GM18519 (cell line): ENCODE measurements around the gene RAB35.
"Not testable (repeated sequence)": the region's sequence is repeated elsewhere in the genome, so short reads cannot be mapped to it uniquely, and the experiment has no call there.

Experiments
- ATAC-seq: cut with Tn5 transposase; IDR thresholded peaks from one replicate; pipeline ENCODE4 v1.9.1; 2021; ENCODE audit warnings: mild to moderate bottlenecking, moderate library complexity; ENCODE audit not compliant: unreplicated experiment, low FRiP score

Gene RAB35

DNA sequence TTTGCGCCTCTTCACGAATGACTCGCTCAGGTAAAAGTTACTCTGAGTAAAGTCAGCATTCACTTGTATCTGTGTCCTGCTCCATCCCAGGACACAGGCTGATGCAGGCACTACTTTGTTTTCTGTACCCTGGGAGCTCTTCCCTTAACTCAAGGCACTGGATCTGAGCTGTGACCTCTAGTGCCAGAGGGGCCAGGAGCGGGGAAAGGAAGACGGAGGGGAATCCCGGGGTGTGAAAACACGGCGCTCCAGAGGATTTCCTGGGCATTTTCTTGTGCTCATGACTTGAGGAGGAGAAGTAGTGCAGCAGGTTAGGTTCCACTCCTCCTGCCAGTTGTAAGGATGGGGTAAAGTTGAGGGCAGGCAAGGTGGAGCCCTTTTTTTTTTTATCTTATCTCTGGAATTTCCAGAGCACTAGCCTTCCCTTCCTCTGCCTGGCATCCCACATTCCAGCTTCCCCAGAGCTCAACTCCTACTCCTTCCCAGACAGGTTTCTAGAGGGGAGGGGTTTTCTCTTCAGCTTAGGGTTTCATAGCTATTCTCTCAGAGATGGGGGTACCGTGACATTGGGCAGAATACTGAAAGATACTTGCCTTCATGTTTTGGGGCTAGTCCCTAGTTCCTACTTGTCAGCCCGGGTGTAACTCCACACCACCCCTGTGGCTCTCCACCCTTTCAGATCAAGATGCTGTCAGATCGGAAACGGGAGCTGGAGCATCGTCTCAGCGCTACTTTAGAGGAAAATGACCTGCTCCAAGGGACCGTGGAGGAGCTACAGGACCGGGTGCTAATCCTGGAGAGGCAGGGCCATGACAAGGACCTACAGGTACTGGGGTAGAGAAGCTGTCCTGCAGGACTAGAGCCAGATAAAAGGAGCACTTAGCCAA lies 52.3 kb downstream of the RAB35 start:
- ATAC-seq: no peak

DNA sequence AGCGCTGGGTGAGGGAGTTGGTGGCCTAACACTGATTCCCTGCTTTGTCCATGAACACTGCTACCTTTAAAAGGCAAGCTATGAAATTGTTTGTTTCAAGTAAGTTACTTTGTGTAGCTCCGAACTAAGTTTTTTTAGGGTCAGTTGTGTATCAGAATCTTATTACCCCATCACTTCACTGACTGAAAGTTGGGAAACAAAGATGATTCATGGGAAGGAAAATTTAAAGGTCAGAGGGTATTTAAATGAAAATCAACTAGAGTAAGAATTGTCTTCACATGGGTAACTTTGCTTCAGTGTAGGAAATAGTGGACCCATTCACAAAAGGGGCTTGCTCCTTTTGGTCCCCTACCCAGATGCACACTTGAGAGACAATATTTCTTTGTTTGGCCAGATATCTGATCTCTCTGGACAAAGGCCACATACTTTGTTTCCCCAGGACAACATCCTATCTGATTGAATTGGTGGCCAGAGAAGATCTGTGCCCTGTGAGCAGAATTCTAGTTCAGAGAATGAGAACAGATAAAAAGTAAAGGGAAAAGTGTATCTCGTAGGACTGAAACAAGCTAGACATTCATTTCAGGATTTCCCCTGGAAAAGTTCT lies 53.5 kb downstream of the RAB35 start:
- no peak for ATAC-seq

DNA sequence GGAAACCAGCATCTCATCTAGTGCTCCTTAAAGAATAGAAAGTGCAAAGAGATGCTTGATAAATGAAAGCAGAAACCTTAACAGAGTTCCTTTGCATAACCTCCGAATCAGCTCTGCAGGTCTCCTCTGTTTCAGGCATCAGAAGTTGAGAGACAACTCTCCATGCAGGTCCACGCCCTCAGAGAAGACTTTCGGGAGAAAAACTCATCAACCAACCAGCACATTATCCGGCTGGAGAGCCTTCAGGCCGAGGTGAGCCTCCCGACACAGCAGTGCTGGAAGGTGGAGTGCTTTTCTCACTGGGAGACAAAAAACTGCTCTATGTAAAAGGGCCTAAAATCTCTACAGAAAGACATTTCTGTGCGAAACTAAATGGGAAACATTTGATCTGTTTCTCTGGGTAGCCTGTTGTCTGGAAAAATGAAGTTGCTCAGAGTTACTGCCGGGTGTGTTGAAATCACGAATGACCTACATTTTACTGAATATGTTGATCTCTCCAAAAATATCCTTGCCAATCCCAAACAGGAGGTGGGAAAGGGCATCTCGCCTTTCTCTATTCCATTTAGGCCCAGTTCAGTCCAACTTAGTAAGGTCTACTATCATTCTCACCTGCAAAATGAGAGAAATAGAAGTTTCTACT lies 54.9 kb downstream of the RAB35 start:
- ATAC-seq: no peak

GRCh38 chr12:120060717-120061116 lies 55.8 kb downstream of the RAB35 start:
- no peak for ATAC-seq

DNA sequence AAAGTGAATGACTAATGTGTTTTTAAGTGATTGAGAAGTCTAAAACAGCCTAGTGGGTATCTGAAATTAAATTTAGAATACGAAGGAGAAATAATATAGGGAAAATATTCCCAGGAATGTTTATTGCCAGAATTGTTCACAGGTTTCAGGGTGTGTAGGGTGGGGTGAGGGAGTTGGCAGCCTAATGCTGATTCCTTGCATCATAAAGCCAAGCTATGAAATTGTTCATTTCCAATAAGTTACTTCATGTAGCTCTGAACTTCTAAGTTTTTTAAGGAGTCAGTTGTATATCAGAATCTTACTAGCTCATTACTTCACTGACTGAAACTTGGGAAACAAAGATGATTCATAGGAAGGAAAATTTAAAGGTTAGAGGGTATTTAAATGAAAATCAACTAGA lies 56.4 kb downstream of the RAB35 start:
- no peak for ATAC-seq

DNA sequence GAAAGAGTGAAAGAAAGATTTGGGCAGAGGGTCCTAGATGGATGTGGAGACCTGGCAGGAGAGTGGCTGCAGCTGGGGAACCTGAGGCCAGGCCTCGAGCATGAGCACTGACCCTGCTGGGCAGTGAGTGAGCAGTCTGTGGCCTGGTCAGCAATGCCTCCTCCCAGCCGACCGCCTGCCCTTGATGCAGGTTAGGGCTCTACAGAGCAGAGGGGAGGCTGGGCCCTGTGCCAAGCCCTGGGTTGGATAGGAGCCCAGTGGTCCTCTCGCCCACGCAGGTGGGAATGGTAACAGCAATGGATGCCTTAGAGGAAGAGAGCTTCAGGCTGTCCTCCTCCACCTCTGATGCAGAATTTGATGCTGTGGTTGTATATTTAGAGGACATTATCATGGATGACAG lies 59.8 kb downstream of the RAB35 start:
- no peak for ATAC-seq

- ATAC-seq: no peak
Observed at GRCh38 chr12:120055231-120056000, 61.1 kb downstream of the RAB35 start.

DNA sequence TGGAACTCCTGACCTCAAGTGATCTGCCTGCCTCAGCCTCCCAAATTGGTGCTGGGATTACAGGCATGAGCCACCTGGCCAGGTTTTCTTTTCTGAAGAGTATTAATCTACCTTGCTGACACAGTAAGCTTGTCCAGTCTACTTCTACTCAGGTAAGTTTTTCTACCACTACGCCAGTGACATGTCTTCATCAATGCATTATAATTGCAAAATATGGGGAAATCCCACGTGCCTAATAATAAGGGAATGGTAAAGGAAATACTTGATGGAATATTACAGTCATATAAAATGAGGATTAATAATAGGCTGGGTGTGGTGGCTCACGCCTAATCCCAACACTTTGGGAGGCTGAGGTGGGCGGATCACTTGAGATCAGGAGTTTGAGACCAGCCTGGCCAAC lies 62.3 kb downstream of the RAB35 start:
- ATAC-seq: no peak

DNA sequence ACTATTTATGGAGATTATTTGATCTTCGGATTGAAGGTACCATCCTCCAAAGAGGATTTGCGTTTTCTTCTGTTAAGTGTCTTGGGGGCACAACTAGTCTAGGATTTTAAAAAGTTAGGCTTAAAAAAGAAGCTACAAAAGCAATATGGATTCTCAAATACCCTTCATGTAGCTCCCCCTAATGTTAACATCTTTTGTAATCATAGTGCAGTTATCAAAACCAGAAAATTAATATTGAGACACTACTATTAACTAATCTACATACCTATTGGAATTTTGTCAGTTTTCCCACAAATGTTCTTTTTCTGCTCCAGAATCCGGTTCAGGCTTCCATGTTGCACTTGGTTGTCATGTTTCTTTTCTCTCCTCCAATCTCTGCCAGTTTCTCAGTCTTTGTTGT lies 65.0 kb downstream of the RAB35 start:
- no peak for ATAC-seq

GRCh38 chr12:120049426-120049825 lies 67.1 kb downstream of the RAB35 start:
- ATAC-seq: no peak

DNA sequence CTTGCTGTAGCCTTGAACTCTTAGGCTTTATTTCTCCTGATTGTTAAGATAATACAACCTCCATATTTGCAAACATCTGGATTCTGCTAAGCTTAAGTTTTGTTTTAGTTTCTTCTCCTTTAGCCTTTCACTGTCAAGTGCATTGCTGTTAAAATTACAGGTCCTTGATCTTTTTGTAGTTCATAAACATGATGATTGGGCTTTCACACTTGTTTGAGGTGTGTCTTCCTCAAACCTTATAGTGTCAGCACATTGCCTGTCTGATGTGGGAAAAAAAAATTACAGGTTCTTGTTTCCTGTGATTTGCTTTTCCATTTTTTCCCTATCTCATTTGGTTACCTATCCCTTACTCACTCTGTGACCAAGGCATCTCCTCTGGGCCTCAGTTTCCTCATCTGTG lies 68.3 kb downstream of the RAB35 start:
- ATAC-seq: no peak

DNA sequence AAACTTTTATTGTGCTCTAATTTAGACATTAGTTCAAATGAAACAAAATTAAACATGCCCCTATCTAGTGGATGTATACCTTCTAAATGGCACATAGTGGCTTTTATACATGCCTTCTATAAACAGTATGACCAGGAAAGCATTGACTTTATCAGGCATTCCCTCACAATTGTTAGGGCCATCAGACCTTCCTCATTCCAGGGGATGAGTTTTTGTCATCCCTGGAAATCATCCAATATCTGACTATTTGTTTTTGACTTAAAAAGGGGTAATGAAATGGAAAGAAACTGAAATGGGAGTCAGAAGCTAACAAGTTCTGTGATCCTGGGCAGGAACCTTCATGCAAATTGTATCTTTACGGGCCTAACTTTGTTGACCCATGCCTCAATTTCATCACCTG lies 69.5 kb downstream of the RAB35 start:
- no peak for ATAC-seq

DNA sequence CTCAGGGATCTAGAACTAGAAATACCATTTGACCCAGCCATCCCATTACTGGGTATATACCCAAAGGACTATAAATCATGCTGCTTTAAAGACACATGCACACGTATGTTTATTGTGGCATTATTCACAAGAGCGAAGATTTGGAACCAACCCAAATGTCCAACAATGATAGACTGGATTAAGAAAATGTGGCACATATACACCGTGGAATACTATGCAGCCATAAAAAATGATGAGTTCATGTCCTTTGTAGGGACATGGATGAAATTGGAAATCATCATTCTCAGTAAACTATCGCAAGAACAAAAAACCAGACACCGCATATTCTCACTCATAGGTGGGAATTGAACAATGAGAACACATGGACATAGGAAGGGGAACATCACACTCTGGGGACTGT lies 71.2 kb downstream of the RAB35 start:
- ATAC-seq: not testable (repeated sequence)
